ENCODE results near the gene HSPA1A.

The HSPA1A gene

GRCh38 chr6:31777667-31778050, 37.7 kb upstream of the HSPA1A start:
- no peak for DNase-seq (ENCODE audit: extremely low read depth, low read depth)
- TF ChIP-seq CTCF (IDR thresholded peaks at IDR 0.05; ENCODE audit: low read depth, low read length), result no peak

- TF ChIP-seq CTCF (IDR thresholded peaks at IDR 0.05; ENCODE audit: low read depth, low read length), result no peak
- no peak for DNase-seq (ENCODE audit: extremely low read depth, low read depth)
These were observed 37.1 kb upstream of the HSPA1A start for GRCh38 chr6:31778193-31778592.

- no peak for DNase-seq (ENCODE audit: extremely low read depth, low read depth)
- no peak for TF ChIP-seq CTCF (IDR thresholded peaks at IDR 0.05; ENCODE audit: low read depth, low read length)
These were observed 36.1 kb upstream of the HSPA1A start for GRCh38 chr6:31778999-31779885.

- no peak for DNase-seq (ENCODE audit: extremely low read depth, low read depth)
- TF ChIP-seq CTCF (IDR thresholded peaks at IDR 0.05; ENCODE audit: low read depth, low read length), result no peak
These were observed 35.4 kb upstream of the HSPA1A start for GRCh38 chr6:31779908-31780307.

- no peak for TF ChIP-seq CTCF (IDR thresholded peaks at IDR 0.05; ENCODE audit: low read depth, low read length)
- DNase-seq (ENCODE audit: extremely low read depth, low read depth), result no peak
These were observed 34.7 kb upstream of the HSPA1A start for GRCh38 chr6:31780507-31781243.

- DNase-seq (ENCODE audit: extremely low read depth, low read depth), result no peak
- TF ChIP-seq CTCF (IDR thresholded peaks at IDR 0.05; ENCODE audit: low read depth, low read length), result no peak
These were observed 33.9 kb upstream of the HSPA1A start for GRCh38 chr6:31781244-31782125.

Data from AG09319 (cell line).